H9 (cell line): ENCODE results near the gene TMEM217. TPM values are rescaled to one million over a fixed set of nuclear protein-coding genes. Genes with fewer than 3 reads are reported as not detected.

Source experiments
- DNase-seq: peaks from one replicate; pipeline ENCODE4 v3.0.0-alpha.2; 2017
- H2AFZ ChIP-seq: one replicate; pipeline ENCODE4 v1.6.1; 2013; ENCODE audit warnings: mild to moderate bottlenecking, low read length, control low read depth, moderate library complexity
- H2AK5ac ChIP-seq: 2 replicates; pipeline ENCODE4 v1.6.1; 2013; ENCODE audit warnings: low read length, control low read depth, mixed read lengths; ENCODE audit not compliant: insufficient read length
- H2BK120ac ChIP-seq: one replicate; pipeline ENCODE4 v1.6.1; 2013; ENCODE audit warnings: low read depth, mild to moderate bottlenecking, low read length, control low read depth, inconsistent platforms; ENCODE audit not compliant: poor library complexity, severe bottlenecking
- H2BK12ac ChIP-seq: 2 replicates; pipeline ENCODE4 v1.6.1; 2013; ENCODE audit warnings: low read length, control low read depth, mixed read lengths, low read depth; ENCODE audit not compliant: insufficient read length
- H2BK15ac ChIP-seq: 2 replicates; pipeline ENCODE4 v1.6.1; 2013; ENCODE audit warnings: low read depth, low read length, control low read depth
- H2BK20ac ChIP-seq: one replicate; pipeline ENCODE4 v1.6.1; 2013; ENCODE audit warnings: low read depth, mild to moderate bottlenecking, low read length, control low read depth, inconsistent platforms; ENCODE audit not compliant: poor library complexity, severe bottlenecking
- H2BK5ac ChIP-seq: 2 replicates; pipeline ENCODE4 v1.6.1; 2013; ENCODE audit warnings: low read length, control low read depth, mixed read lengths; ENCODE audit not compliant: insufficient read length
- H3K14ac ChIP-seq: 2 replicates; pipeline ENCODE4 v1.6.1; 2013; ENCODE audit warnings: low read length, control low read depth; ENCODE audit not compliant: insufficient read depth
- H3K18ac ChIP-seq: 2 replicates; pipeline ENCODE4 v1.6.1; 2013; ENCODE audit warnings: low read depth, mild to moderate bottlenecking, mixed read lengths, low read length, control low read depth; ENCODE audit not compliant: insufficient read length
- H3K23ac ChIP-seq: 2 replicates; pipeline ENCODE4 v1.6.1; 2013; ENCODE audit warnings: low read length, control low read depth, mixed read lengths, low read depth; ENCODE audit not compliant: insufficient read length
- H3K23me2 ChIP-seq: 2 replicates; pipeline ENCODE4 v1.6.1; 2013; ENCODE audit warnings: low read depth, mild to moderate bottlenecking, mixed read lengths, low read length, control low read depth; ENCODE audit not compliant: insufficient read length, poor library complexity, severe bottlenecking
- H3K27ac ChIP-seq: 2 replicates; pipeline ENCODE4 v1.5.1; 2013; ENCODE audit warnings: low read length, control low read depth, mixed read lengths, low read depth; ENCODE audit not compliant: insufficient read length
- H3K27me3 ChIP-seq: 2 replicates; pipeline ENCODE4 v1.6.1; 2013; ENCODE audit warnings: low read length, control low read depth, inconsistent platforms; ENCODE audit not compliant: insufficient read depth
- H3K4ac ChIP-seq: 2 replicates; pipeline ENCODE4 v1.6.1; 2013; ENCODE audit warnings: low read depth, mild to moderate bottlenecking, control low read depth, inconsistent platforms, low read length, moderate library complexity
- H3K4me1 ChIP-seq: 2 replicates; pipeline ENCODE4 v1.6.1; 2013; ENCODE audit warnings: low read length, control low read depth, inconsistent platforms; ENCODE audit not compliant: insufficient read depth
- H3K4me2 ChIP-seq: 2 replicates; pipeline ENCODE4 v1.6.1; 2013; ENCODE audit warnings: low read length, control low read depth, mixed read lengths; ENCODE audit not compliant: insufficient read length, insufficient read depth
- H3K56ac ChIP-seq: 2 replicates; pipeline ENCODE4 v1.6.1; 2013; ENCODE audit warnings: low read depth, mild to moderate bottlenecking, mixed read lengths, low read length, control low read depth; ENCODE audit not compliant: insufficient read length
- H3K79me1 ChIP-seq: 2 replicates; pipeline ENCODE4 v1.6.1; 2013; ENCODE audit warnings: low read depth, mild to moderate bottlenecking, moderate library complexity, low read length, control low read depth, inconsistent platforms; ENCODE audit not compliant: insufficient read depth, poor library complexity, severe bottlenecking
- H3K79me2 ChIP-seq: 2 replicates; pipeline ENCODE4 v1.6.1; 2013; ENCODE audit warnings: low read length, control low read depth, inconsistent platforms; ENCODE audit not compliant: insufficient read depth
- H3K9ac ChIP-seq: 2 replicates; pipeline ENCODE4 v1.6.1; 2013; ENCODE audit warnings: low read length, control low read depth, mixed read lengths; ENCODE audit not compliant: insufficient read length; ENCODE audit errors: extremely low read depth
- H3K9me3 ChIP-seq: one replicate; pipeline ENCODE4 v1.6.1; 2013; ENCODE audit warnings: low read depth, low read length, inconsistent platforms; ENCODE audit not compliant: control insufficient read depth
- H3T11ph ChIP-seq: one replicate; pipeline ENCODE4 v1.6.1; 2013; ENCODE audit warnings: mild to moderate bottlenecking, low read length, control low read depth, inconsistent platforms
- H4K20me1 ChIP-seq: one replicate; pipeline ENCODE4 v1.6.1; 2013; ENCODE audit not compliant: control insufficient read depth, insufficient read length, insufficient read depth
- H4K5ac ChIP-seq: 2 replicates; pipeline ENCODE4 v1.6.1; 2013; ENCODE audit warnings: low read depth, mild to moderate bottlenecking, mixed read lengths, low read length, control low read depth; ENCODE audit not compliant: insufficient read length
- H4K8ac ChIP-seq: replicated peaks from 2 replicates; pipeline ENCODE4 v1.6.1; 2013; ENCODE audit warnings: low read length, control low read depth, mixed read lengths, low read depth; ENCODE audit not compliant: insufficient read length
- H4K91ac ChIP-seq: 2 replicates; pipeline ENCODE4 v1.6.1; 2013; ENCODE audit warnings: low read depth, mild to moderate bottlenecking, moderate library complexity, mixed read lengths, low read length, control low read depth; ENCODE audit not compliant: insufficient read length
- H3K27ac Mint-ChIP-seq, 3 experiments: 2 replicates in 2 of 3; 3 replicates in 1 of 3; pipeline ENCODE4 v1.8.0; 2020 to 2021; ENCODE audit warnings: mixed read lengths in 3 of 3, mild to moderate bottlenecking in 1 of 3, moderate library complexity in 1 of 3
- H3K27me3 Mint-ChIP-seq: 2 replicates; pipeline ENCODE4 v1.8.0; 2021; ENCODE audit warnings: low read depth, mild to moderate bottlenecking, moderate library complexity, mixed read lengths
- H3K36me3 Mint-ChIP-seq, 3 experiments: 2 replicates in 2 of 3; 3 replicates in 1 of 3; pipeline ENCODE4 v1.8.0; 2020 to 2021; ENCODE audit warnings: low read depth in 3 of 3, mixed read lengths in 3 of 3; ENCODE audit not compliant: insufficient read depth in 1 of 3
- H3K4me1 Mint-ChIP-seq, 2 experiments: 2 replicates each; pipeline ENCODE4 v1.8.0; 2020; ENCODE audit warnings: mixed read lengths in 2 of 2
- H3K4me3 Mint-ChIP-seq, 2 experiments: 2 replicates in 1 of 2; 3 replicates in 1 of 2; pipeline ENCODE4 v1.8.0; 2020 to 2021; ENCODE audit warnings: mild to moderate bottlenecking in 2 of 2, mixed read lengths in 2 of 2, moderate library complexity in 1 of 2
- H3K9me3 Mint-ChIP-seq, 2 experiments: 2 replicates in 1 of 2; 3 replicates in 1 of 2; pipeline ENCODE4 v1.8.0; 2020; ENCODE audit warnings: mild to moderate bottlenecking in 2 of 2, mixed read lengths in 2 of 2, moderate library complexity in 1 of 2
- WGBS: extraction: QIAGEN DNeasy Blood & Tissue Kit; methylation state at CpG from one replicate; pipeline ENCODE4 v1.1.7; 2013; ENCODE audit warnings: missing lambda C conversion rate, low lambda C conversion rate, mixed read lengths; ENCODE audit not compliant: insufficient read length; ENCODE audit errors: extremely low coverage; 5-methylcytosine and 5-hydroxymethylcytosine counted together
- total RNA-seq: library from RNA; stranded (reverse); gene quantifications from 2 replicates; pipeline ENCODE4 v1.2.1, GENCODE V29; 2021
- TF ChIP-seq, protein P1 (sequence below): fragments of 200-600 bp; sonication (generic); conservative IDR thresholded peaks from 3 replicates; pipeline ENCODE4 v1.8.0; 2021; ENCODE audit warnings: antibody characterized with exemption, mild to moderate bottlenecking

TMEM217 gene
- total RNA-seq, 1 experiment from 2014 or later, result 1.1 TPM

- Histone ChIP-seq H2BK15ac (no peak overlapping the region), H3K4ac (no peak overlapping the region), H3K9ac (no peak overlapping the region), H3K23me2 (no peaks in the 10 kb centered on the region), H2BK5ac (no peak overlapping the region), H3K79me2 (no peaks in the 10 kb centered on the region), H3K27ac (no peak overlapping the region), H4K20me1 (peaks cover 2% of the 10 kb centered on the region), H2BK12ac (no peak overlapping the region), H3K27me3 (no peaks in the 10 kb centered on the region), H3K4me1 (no peaks in the 10 kb centered on the region), H3K4me2 (no peak overlapping the region), H3T11ph (no peak overlapping the region), H3K56ac (no peak overlapping the region), H2BK120ac (no peak overlapping the region), H4K91ac (no peak overlapping the region), H3K79me1 (no peaks in the 10 kb centered on the region), H2AK5ac (no peak overlapping the region), H3K9me3 (no peaks in the 10 kb centered on the region), H2AFZ (no peak overlapping the region), H3K14ac (no peak overlapping the region), H2BK20ac (no peak overlapping the region), H3K18ac (no peak overlapping the region), H4K8ac (no peak overlapping the region), H4K5ac (no peak overlapping the region), H3K23ac (no peak overlapping the region)
- no peak overlapping the region for H3K4me3 Mint-ChIP-seq
- WGBS, result no CpG with 5 or more reads among the region's 2 CpGs
- H3K9me3 Mint-ChIP-seq, result no peaks in the 10 kb centered on the region
- TF ChIP-seq, protein P1, sequence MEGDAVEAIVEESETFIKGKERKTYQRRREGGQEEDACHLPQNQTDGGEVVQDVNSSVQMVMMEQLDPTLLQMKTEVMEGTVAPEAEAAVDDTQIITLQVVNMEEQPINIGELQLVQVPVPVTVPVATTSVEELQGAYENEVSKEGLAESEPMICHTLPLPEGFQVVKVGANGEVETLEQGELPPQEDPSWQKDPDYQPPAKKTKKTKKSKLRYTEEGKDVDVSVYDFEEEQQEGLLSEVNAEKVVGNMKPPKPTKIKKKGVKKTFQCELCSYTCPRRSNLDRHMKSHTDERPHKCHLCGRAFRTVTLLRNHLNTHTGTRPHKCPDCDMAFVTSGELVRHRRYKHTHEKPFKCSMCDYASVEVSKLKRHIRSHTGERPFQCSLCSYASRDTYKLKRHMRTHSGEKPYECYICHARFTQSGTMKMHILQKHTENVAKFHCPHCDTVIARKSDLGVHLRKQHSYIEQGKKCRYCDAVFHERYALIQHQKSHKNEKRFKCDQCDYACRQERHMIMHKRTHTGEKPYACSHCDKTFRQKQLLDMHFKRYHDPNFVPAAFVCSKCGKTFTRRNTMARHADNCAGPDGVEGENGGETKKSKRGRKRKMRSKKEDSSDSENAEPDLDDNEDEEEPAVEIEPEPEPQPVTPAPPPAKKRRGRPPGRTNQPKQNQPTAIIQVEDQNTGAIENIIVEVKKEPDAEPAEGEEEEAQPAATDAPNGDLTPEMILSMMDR, result no peak
- no peak overlapping the region for H3K27ac Mint-ChIP-seq
- no peak for DNase-seq
- H3K4me1 Mint-ChIP-seq, result no peaks in the 10 kb centered on the region
- H3K27me3 Mint-ChIP-seq, result no peaks in the 10 kb centered on the region
- peaks cover 24 to 59% (median 57%) of the 10 kb centered on the region in 3 experiments; a peak in 6 of 7 replicates for H3K36me3 Mint-ChIP-seq
Measured at GRCh38 chr6:37282371-37282770, 24.4 kb upstream of the TMEM217 start.
